ENCODE results near the gene FOXO1.

The FOXO1 gene

GRCh38 chr13:40635315-40635995 lies 31.0 kb downstream of the FOXO1 start:
- no peak for DNase-seq

GRCh38 chr13:40632915-40633314 lies 33.5 kb downstream of the FOXO1 start:
- DNase-seq, result no peak

GRCh38 chr13:40631605-40632004 lies 34.8 kb downstream of the FOXO1 start:
- no peak for DNase-seq

GRCh38 chr13:40629678-40630384 lies 36.6 kb downstream of the FOXO1 start:
- no peak for DNase-seq

- no peak for DNase-seq
Measured at GRCh38 chr13:40626977-40627376, 39.5 kb downstream of the FOXO1 start.

- peak in 1 of 2 donors; percentile 26 for DNase-seq
Measured at GRCh38 chr13:40626561-40626960, 39.9 kb downstream of the FOXO1 start.

GRCh38 chr13:40624986-40625385 lies 41.5 kb downstream of the FOXO1 start:
- DNase-seq, result no peak

- DNase-seq, result no peak
Measured at GRCh38 chr13:40624383-40624782, 42.1 kb downstream of the FOXO1 start.

- no peak for DNase-seq
Measured at GRCh38 chr13:40622761-40623160, 43.7 kb downstream of the FOXO1 start.

GRCh38 chr13:40622246-40622645 lies 44.2 kb downstream of the FOXO1 start:
- no peak for DNase-seq

GRCh38 chr13:40619479-40619814 lies 47.0 kb downstream of the FOXO1 start:
- DNase-seq, result no peak

GRCh38 chr13:40618581-40619478 lies 47.6 kb downstream of the FOXO1 start:
- no peak for DNase-seq

- DNase-seq, result no peak
Measured at GRCh38 chr13:40617801-40618356, 48.6 kb downstream of the FOXO1 start.

GRCh38 chr13:40615619-40616018 lies 50.8 kb downstream of the FOXO1 start:
- no peak for DNase-seq

- no peak for DNase-seq
Measured at GRCh38 chr13:40613914-40614313, 52.5 kb downstream of the FOXO1 start.

- no peak for DNase-seq
Measured at GRCh38 chr13:40613192-40613818, 53.1 kb downstream of the FOXO1 start.

GRCh38 chr13:40612041-40612440 lies 54.4 kb downstream of the FOXO1 start:
- DNase-seq, result no peak

GRCh38 chr13:40611635-40612034 lies 54.8 kb downstream of the FOXO1 start:
- DNase-seq, result no peak

GRCh38 chr13:40611004-40611403 lies 55.4 kb downstream of the FOXO1 start:
- no peak for DNase-seq

GRCh38 chr13:40609972-40610726 lies 56.3 kb downstream of the FOXO1 start:
- no peak for DNase-seq

- DNase-seq, result no peak
Measured at GRCh38 chr13:40608308-40608707, 58.1 kb downstream of the FOXO1 start.

GRCh38 chr13:40605573-40605972 lies 60.9 kb downstream of the FOXO1 start:
- DNase-seq, result no peak

Measured in hippocampal formation (tissue), 2 donors.